Mesothelial cell of epicardium (in vitro differentiated cells): ENCODE measurements around the gene MAGEB16. TPM values are rescaled to one million over a fixed set of nuclear protein-coding genes. Genes with fewer than 3 reads are reported as not detected.
A peak's percentile ranks its signal among the peaks of the same experiment; 100 is the strongest.

ENCODE experiments used
- DNase-seq, 2 experiments: peaks; one replicate each; pipeline ENCODE4 v3.0.0; 2021; ENCODE audit warnings: low spot score in 2 of 2; ENCODE audit not compliant: unreplicated experiment in 2 of 2
- H3K27ac Mint-ChIP-seq: 2 replicates; pipeline ENCODE4 v1.8.0; 2021; ENCODE audit warnings: mixed read lengths
- H3K27me3 Mint-ChIP-seq: 2 replicates; pipeline ENCODE4 v1.8.0; 2021; ENCODE audit warnings: low read depth, mixed read lengths
- H3K36me3 Mint-ChIP-seq: 2 replicates; pipeline ENCODE4 v1.8.0; 2021; ENCODE audit warnings: mixed read lengths
- H3K4me1 Mint-ChIP-seq: 2 replicates; pipeline ENCODE4 v1.8.0; 2021; ENCODE audit warnings: mixed read lengths
- H3K4me3 Mint-ChIP-seq: 2 replicates; pipeline ENCODE4 v1.8.0; 2021; ENCODE audit warnings: mild to moderate bottlenecking, moderate library complexity, mixed read lengths
- H3K9me3 Mint-ChIP-seq: 2 replicates; pipeline ENCODE4 v1.8.0; 2021; ENCODE audit warnings: mixed read lengths
- CTCF ChIP-seq: fragments of 200-600 bp; sonication (generic); IDR thresholded peaks from one replicate; pipeline ENCODE4 v1.5.0; 2021; ENCODE audit warnings: antibody characterized with exemption; ENCODE audit not compliant: unreplicated experiment
- total RNA-seq: library from RNA; stranded (reverse); gene quantifications from 3 replicates; pipeline ENCODE4 v1.2.1, GENCODE V29; 2021

Gene MAGEB16
- total RNA-seq, 1 donor from 2014 or later = not detected

- Mint-ChIP-seq H3K4me3 (no peak overlapping the region), H3K4me1 (peaks cover 8% of the 10 kb centered on the region), H3K27ac (peak overlapping the region; percentile 73), H3K36me3 (no peaks in the 10 kb centered on the region), H3K27me3 (no peaks in the 10 kb centered on the region), H3K9me3 (peaks cover 33% of the 10 kb centered on the region)
- DNase-seq = no peak
- TF ChIP-seq CTCF = no peak
Measured at GRCh38 chrX:35809781-35810180, 11.6 kb downstream of the MAGEB16 start.

DNA sequence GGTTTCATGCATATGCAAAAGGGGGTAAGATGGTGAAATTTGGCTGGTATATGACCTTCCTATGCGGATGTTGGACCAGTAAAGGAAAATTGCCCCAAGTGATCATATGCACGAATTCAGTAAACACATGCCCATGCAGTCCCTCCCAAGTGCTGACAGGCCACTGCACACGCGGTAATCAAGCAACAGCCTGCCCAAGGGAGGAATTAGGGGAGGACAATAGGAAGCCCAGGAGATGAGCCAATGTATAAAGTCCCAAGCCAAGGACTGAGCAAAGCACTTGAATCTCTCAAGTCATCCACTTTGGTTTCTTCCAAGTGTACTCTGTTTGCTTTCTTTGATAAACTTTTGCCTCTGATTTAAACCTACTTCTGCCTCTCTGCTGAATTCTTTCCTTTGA lies 21.1 kb downstream of the MAGEB16 start:
- no peaks in the 10 kb centered on the region for H3K36me3 Mint-ChIP-seq
- H3K27me3 Mint-ChIP-seq = no peaks in the 10 kb centered on the region
- no peak overlapping the region for H3K27ac Mint-ChIP-seq
- H3K4me1 Mint-ChIP-seq = peaks cover 8% of the 10 kb centered on the region
- no peak for DNase-seq
- TF ChIP-seq CTCF = no peak
- H3K9me3 Mint-ChIP-seq = peaks cover 26% of the 10 kb centered on the region
- H3K4me3 Mint-ChIP-seq = no peak overlapping the region

DNA sequence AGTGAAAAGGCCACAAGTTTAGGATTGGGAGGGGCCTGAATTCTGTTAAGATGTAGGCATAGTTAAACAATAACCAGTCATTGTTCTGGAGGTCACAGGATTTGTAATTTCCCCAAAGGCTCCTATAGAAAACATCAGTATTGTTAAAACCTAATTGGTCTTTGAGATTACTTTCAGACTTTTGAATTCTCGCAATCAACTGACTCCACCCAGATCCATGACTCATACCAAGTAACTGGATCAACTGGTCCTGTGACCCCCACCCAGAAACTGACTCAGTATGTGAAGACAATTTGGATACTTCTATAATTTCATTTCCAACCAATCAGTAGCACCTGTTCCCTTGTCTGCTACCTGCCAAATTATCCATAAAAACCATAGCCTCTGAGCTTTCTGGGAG lies 28.4 kb downstream of the MAGEB16 start:
- Mint-ChIP-seq H3K27me3 (no peaks in the 10 kb centered on the region), H3K27ac (no peak overlapping the region)

DNA sequence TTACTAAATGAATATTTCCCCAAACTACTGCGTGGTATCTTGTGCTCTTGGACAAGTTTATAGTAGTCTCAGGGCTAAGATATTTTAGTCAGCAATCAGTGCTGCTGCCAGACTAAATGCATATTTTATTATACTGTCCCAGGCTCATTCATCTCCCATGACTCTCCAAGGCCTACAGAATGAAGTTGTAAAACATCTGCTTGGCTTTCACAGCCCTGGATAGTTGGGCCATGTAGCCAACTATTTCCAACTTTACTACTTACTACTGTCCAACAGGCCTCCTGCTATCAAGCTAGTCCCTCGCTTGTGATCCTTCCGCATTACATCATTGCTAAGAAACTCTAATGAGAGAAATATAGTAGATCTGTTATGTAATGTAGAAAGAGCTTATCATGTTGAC lies 31.4 kb downstream of the MAGEB16 start:
- DNase-seq = no peak
- Mint-ChIP-seq H3K9me3 (peaks cover 42% of the 10 kb centered on the region), H3K27me3 (no peaks in the 10 kb centered on the region), H3K4me1 (no peaks in the 10 kb centered on the region), H3K4me3 (no peak overlapping the region), H3K27ac (no peak overlapping the region), H3K36me3 (no peaks in the 10 kb centered on the region)
- no peak for TF ChIP-seq CTCF

More for the DNA sequence above, 28.4 kb downstream of the MAGEB16 start:
- no peak overlapping the region for H3K4me3 Mint-ChIP-seq
- TF ChIP-seq CTCF = no peak
- H3K36me3 Mint-ChIP-seq = no peaks in the 10 kb centered on the region
- peaks cover 44% of the 10 kb centered on the region for H3K9me3 Mint-ChIP-seq
- no peak for DNase-seq
- H3K4me1 Mint-ChIP-seq = no peaks in the 10 kb centered on the region

DNA sequence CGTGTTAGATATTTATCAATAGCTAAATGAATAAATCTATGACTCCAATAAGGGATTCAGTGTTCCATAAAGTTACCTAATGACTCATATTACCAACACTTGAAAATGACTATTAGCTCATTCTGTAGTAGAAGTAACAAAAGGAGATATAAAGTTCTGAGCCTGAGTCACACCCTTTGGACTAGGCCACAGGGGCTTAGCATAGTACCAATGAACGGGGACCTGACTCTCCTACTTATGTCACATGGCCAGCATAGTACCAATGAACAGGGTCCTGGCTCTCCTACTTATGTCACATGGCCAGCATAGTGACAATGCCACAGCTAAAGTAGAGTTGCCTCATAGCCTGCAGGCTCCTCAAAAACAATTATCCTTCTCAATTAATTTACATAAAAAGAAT lies 43.7 kb downstream of the MAGEB16 start:
- DNase-seq = no peak
- no peak for TF ChIP-seq CTCF
- no peaks in the 10 kb centered on the region for H3K27me3 Mint-ChIP-seq
- no peak overlapping the region for H3K4me3 Mint-ChIP-seq
- no peaks in the 10 kb centered on the region for H3K36me3 Mint-ChIP-seq
- H3K27ac Mint-ChIP-seq = no peak overlapping the region
- H3K9me3 Mint-ChIP-seq = peaks cover 42% of the 10 kb centered on the region
- H3K4me1 Mint-ChIP-seq = peaks cover 5% of the 10 kb centered on the region

DNA sequence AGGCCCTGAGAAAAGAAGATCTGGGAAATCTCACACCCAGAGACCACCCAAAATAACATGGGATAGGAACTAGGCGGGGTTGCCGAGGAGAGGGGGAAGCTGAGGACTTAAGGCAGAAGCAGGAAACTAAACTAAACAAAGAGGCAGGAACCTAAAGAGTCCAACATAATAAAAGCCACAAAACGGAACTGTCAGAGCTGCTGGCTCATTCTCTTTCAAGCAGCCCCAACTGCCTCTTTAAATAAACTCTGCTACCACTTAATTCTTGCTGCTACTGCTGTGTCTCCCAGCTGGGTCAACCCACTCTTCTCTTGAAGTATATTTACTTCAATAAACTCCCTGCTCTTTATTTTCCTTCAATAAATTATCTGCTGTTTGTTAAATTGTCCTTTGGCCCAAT lies 44.5 kb downstream of the MAGEB16 start:
- Mint-ChIP-seq H3K36me3 (no peaks in the 10 kb centered on the region), H3K4me3 (no peak overlapping the region), H3K4me1 (peaks cover 5% of the 10 kb centered on the region), H3K27me3 (no peaks in the 10 kb centered on the region), H3K27ac (no peak overlapping the region), H3K9me3 (peaks cover 46% of the 10 kb centered on the region)
- TF ChIP-seq CTCF = no peak
- no peak for DNase-seq
